Osteocyte (in vitro differentiated cells): ENCODE measurements around the gene TPRG1L. TPM values are rescaled to one million over a fixed set of nuclear protein-coding genes. Genes with fewer than 3 reads are reported as not detected.

Experiments
- DNase-seq: peaks from one replicate; pipeline ENCODE4 v3.0.0; 2021; ENCODE audit warnings: mixed read lengths; ENCODE audit not compliant: unreplicated experiment; ENCODE audit errors: extremely low spot score
- H3K27ac Mint-ChIP-seq: one replicate; pipeline ENCODE4 v1.8.0; 2021; ENCODE audit warnings: mild to moderate bottlenecking, mixed read lengths; ENCODE audit not compliant: unreplicated experiment
- H3K27me3 Mint-ChIP-seq: one replicate; pipeline ENCODE4 v1.8.0; 2021; ENCODE audit warnings: mixed read lengths; ENCODE audit not compliant: unreplicated experiment
- H3K36me3 Mint-ChIP-seq: one replicate; pipeline ENCODE4 v1.8.0; 2021; ENCODE audit warnings: mixed read lengths; ENCODE audit not compliant: unreplicated experiment
- H3K4me1 Mint-ChIP-seq: one replicate; pipeline ENCODE4 v1.8.0; 2021; ENCODE audit warnings: mixed read lengths; ENCODE audit not compliant: unreplicated experiment
- H3K4me3 Mint-ChIP-seq: one replicate; pipeline ENCODE4 v1.8.0; 2021; ENCODE audit warnings: mild to moderate bottlenecking, moderate library complexity, mixed read lengths; ENCODE audit not compliant: unreplicated experiment
- H3K9me3 Mint-ChIP-seq: one replicate; pipeline ENCODE4 v1.8.0; 2021; ENCODE audit warnings: mixed read lengths; ENCODE audit not compliant: unreplicated experiment
- CTCF ChIP-seq: fragments of 200-600 bp; sonication (generic); IDR thresholded peaks from 2 replicates; pipeline ENCODE4 v1.5.0; 2021; ENCODE audit warnings: antibody characterized with exemption, mild to moderate bottlenecking, moderate library complexity
- total RNA-seq: library from RNA; stranded (reverse); gene quantifications from 2 replicates; pipeline ENCODE4 v1.2.1, GENCODE V29; 2021

Gene TPRG1L
- total RNA-seq, 1 donor from 2014 or later = 49.1 TPM

- peak overlapping the region; percentile 93 for H3K4me3 Mint-ChIP-seq
- no peak overlapping the region for H3K27ac Mint-ChIP-seq
- peaks cover 30% of the 10 kb centered on the region for H3K4me1 Mint-ChIP-seq
- no peaks in the 10 kb centered on the region for H3K27me3 Mint-ChIP-seq
- H3K36me3 Mint-ChIP-seq = peaks cover 13% of the 10 kb centered on the region
- DNase-seq = no peak
- TF ChIP-seq CTCF = no peak
- no peaks in the 10 kb centered on the region for H3K9me3 Mint-ChIP-seq
Measured at GRCh38 chr1:3625151-3625907, 514 bp downstream of the TPRG1L start.

- Mint-ChIP-seq H3K36me3 (peaks cover 13% of the 10 kb centered on the region), H3K4me3 (peak overlapping the region; percentile 93), H3K9me3 (no peaks in the 10 kb centered on the region), H3K27ac (no peak overlapping the region), H3K4me1 (peaks cover 30% of the 10 kb centered on the region), H3K27me3 (no peaks in the 10 kb centered on the region)
- no peak for TF ChIP-seq CTCF
- DNase-seq = no peak
Measured at GRCh38 chr1:3626025-3626424, 1.2 kb downstream of the TPRG1L start.

GRCh38 chr1:3627515-3628253 is 2.9 kb downstream of the TPRG1L start:
- Mint-ChIP-seq H3K36me3 (peaks cover 13% of the 10 kb centered on the region), H3K4me3 (no peak overlapping the region), H3K27ac (no peak overlapping the region), H3K9me3 (no peaks in the 10 kb centered on the region), H3K4me1 (peaks cover 27% of the 10 kb centered on the region), H3K27me3 (no peaks in the 10 kb centered on the region)
- no peak for TF ChIP-seq CTCF
- no peak for DNase-seq

- no peak for TF ChIP-seq CTCF
- Mint-ChIP-seq H3K36me3 (peaks cover 17% of the 10 kb centered on the region), H3K9me3 (no peaks in the 10 kb centered on the region), H3K27me3 (no peaks in the 10 kb centered on the region), H3K4me3 (no peak overlapping the region), H3K27ac (no peak overlapping the region), H3K4me1 (peaks cover 20% of the 10 kb centered on the region)
- no peak for DNase-seq
Measured at GRCh38 chr1:3628445-3628844, 3.6 kb downstream of the TPRG1L start.

GRCh38 chr1:3629561-3630160 is 4.8 kb downstream of the TPRG1L start:
- Mint-ChIP-seq H3K27ac (no peak overlapping the region), H3K9me3 (no peaks in the 10 kb centered on the region), H3K4me3 (no peak overlapping the region), H3K27me3 (no peaks in the 10 kb centered on the region), H3K4me1 (peaks cover 8% of the 10 kb centered on the region), H3K36me3 (peaks cover 21% of the 10 kb centered on the region)
- TF ChIP-seq CTCF = no peak
- DNase-seq = no peak
